HG03108 (cell line): Measurements from ENCODE around the gene SVIL.
A peak's percentile ranks its signal among the peaks of the same experiment; 100 is the strongest.

Experiments used
- ATAC-seq: cut with Tn5 transposase; IDR thresholded peaks from one replicate; pipeline ENCODE4 v1.9.1; 2021; ENCODE audit warnings: moderate library complexity; ENCODE audit not compliant: unreplicated experiment

SVIL gene

GRCh38 chr10:29430101-29430500 is 204.7 kb downstream of the SVIL start:
- no peak for ATAC-seq

- ATAC-seq = no peak
Observed at GRCh38 chr10:29428486-29428885, 206.3 kb downstream of the SVIL start.

GRCh38 chr10:29427667-29428066 is 207.1 kb downstream of the SVIL start:
- no peak for ATAC-seq

- no peak for ATAC-seq
Observed at GRCh38 chr10:29426420-29426819, 208.4 kb downstream of the SVIL start.

GRCh38 chr10:29424017-29424416 is 210.8 kb downstream of the SVIL start:
- no peak for ATAC-seq

- ATAC-seq = no peak
Observed at GRCh38 chr10:29420744-29421143, 214.0 kb downstream of the SVIL start.

GRCh38 chr10:29417324-29417723 is 217.4 kb downstream of the SVIL start:
- ATAC-seq = no peak

- ATAC-seq = no peak
Observed at GRCh38 chr10:29415876-29416275, 218.9 kb downstream of the SVIL start.

GRCh38 chr10:29414501-29414900 is 220.3 kb downstream of the SVIL start:
- ATAC-seq = no peak

GRCh38 chr10:29412485-29412884 is 222.3 kb downstream of the SVIL start:
- no peak for ATAC-seq

- no peak for ATAC-seq
Observed at GRCh38 chr10:29411666-29412315, 223.0 kb downstream of the SVIL start.

- ATAC-seq = peak; percentile 83
Observed at GRCh38 chr10:29409241-29410054, 225.3 kb downstream of the SVIL start.

GRCh38 chr10:29408847-29409240 is 225.9 kb downstream of the SVIL start:
- no peak for ATAC-seq
